ENCODE data around the gene SLC7A6OS. TPM values are rescaled to one million over a fixed set of nuclear protein-coding genes. Genes with fewer than 3 reads are reported as not detected.

The SLC7A6OS gene
- total RNA-seq, 1 experiment from 2014 or later, result 19.4 TPM

DNA sequence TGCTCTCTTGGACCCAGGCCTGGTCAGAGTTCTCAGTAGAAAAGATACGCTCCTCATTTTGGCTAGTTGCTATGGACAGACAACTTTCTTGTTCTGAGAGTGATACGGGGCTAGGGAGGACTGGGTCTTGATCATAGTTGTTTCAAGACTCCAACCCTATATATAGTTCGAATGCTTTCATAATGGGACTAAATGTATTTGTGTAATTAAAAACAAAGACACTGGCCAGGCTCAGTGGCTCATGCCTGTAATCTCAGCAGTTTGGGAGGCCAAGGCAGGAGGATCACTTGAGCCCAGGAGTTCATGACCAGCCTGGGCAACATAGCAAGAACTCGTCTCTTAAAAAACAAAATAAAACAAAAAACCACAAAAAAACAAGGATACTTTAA is 28.7 kb downstream of the SLC7A6OS start:
- TF ChIP-seq, protein P1, sequence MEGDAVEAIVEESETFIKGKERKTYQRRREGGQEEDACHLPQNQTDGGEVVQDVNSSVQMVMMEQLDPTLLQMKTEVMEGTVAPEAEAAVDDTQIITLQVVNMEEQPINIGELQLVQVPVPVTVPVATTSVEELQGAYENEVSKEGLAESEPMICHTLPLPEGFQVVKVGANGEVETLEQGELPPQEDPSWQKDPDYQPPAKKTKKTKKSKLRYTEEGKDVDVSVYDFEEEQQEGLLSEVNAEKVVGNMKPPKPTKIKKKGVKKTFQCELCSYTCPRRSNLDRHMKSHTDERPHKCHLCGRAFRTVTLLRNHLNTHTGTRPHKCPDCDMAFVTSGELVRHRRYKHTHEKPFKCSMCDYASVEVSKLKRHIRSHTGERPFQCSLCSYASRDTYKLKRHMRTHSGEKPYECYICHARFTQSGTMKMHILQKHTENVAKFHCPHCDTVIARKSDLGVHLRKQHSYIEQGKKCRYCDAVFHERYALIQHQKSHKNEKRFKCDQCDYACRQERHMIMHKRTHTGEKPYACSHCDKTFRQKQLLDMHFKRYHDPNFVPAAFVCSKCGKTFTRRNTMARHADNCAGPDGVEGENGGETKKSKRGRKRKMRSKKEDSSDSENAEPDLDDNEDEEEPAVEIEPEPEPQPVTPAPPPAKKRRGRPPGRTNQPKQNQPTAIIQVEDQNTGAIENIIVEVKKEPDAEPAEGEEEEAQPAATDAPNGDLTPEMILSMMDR (IDR thresholded peaks at IDR 0.05; ENCODE audit: unreplicated experiment), result no peak
- no peaks in the 10 kb centered on the region for H3K27me3 Mint-ChIP-seq (ENCODE audit: insufficient read depth, unreplicated experiment)
- peaks cover 75% of the 10 kb centered on the region for H3K36me3 Mint-ChIP-seq (ENCODE audit: insufficient read depth, unreplicated experiment)
- ChIA-PET POLR2A (no interaction called here), CTCF (no interaction called here)
- peaks cover 8% of the 10 kb centered on the region for H3K4me1 Mint-ChIP-seq (ENCODE audit: insufficient read depth, unreplicated experiment)
- H3K27ac Mint-ChIP-seq (ENCODE audit: low read depth, unreplicated experiment), result no peak overlapping the region
- DNase-seq (ENCODE audit: unreplicated experiment), result no peak
- no peak overlapping the region for H3K4me3 Mint-ChIP-seq (ENCODE audit: unreplicated experiment)
- no TSS peak for BruUV-seq (replicated peaks)
- H3K9me3 Mint-ChIP-seq (ENCODE audit: unreplicated experiment), result no peaks in the 10 kb centered on the region
- intact Hi-C loops (cut with micrococcal nuclease), result no loop called here

DNA sequence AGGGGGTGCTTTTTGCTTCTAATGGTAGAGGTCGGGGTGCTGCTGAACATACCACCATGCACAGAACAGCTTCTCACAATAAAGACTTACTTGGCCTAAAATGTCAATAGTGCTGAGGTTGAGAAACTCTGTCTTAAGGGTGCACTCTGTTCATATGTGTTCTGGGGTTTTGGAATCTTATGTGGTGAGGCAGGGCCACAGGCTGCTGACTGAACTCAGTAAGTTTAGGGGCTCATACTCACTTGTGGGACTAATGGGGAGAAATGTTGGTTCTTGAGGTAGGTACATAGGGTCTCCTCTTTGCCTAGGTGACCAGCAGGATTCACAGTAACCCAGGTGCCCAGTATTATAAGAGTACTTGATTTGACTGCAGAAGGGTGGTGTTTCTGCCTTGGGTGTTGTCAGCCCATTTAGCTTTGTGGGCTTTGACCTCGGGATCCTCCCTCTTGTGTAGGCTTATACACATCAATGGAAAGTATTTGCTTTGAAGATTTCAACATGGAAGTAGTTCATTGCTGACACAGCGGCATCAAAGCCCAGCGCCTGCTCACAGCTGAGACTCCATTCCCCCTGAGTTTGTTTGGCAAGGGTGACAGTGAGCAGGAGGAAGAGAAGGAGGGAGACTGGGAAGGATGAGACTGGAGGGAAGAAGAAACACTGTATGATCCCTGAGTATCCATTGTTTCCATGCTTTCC is 29.2 kb downstream of the SLC7A6OS start:
- Mint-ChIP-seq H3K9me3 (ENCODE audit: unreplicated experiment) (no peaks in the 10 kb centered on the region), H3K27me3 (ENCODE audit: insufficient read depth, unreplicated experiment) (no peaks in the 10 kb centered on the region), H3K36me3 (ENCODE audit: insufficient read depth, unreplicated experiment) (peaks cover 75% of the 10 kb centered on the region), H3K27ac (ENCODE audit: low read depth, unreplicated experiment) (no peak overlapping the region), H3K4me1 (ENCODE audit: insufficient read depth, unreplicated experiment) (peaks cover 6% of the 10 kb centered on the region), H3K4me3 (ENCODE audit: unreplicated experiment) (no peak overlapping the region)
- POLR2A ChIA-PET, result no interaction called here
- DNase-seq (ENCODE audit: unreplicated experiment), result no peak
- CTCF ChIA-PET, result interaction anchor here (1.0 kb wide), 1 partner anchor 11 kb away, joined by 3 read pairs; no protein-coding TSS in a partner anchor
- BruUV-seq (replicated peaks), result no TSS peak
- intact Hi-C loops (cut with micrococcal nuclease), result no loop called here
- TF ChIP-seq, protein P1 (IDR thresholded peaks at IDR 0.05; ENCODE audit: unreplicated experiment), result no peak

DNA sequence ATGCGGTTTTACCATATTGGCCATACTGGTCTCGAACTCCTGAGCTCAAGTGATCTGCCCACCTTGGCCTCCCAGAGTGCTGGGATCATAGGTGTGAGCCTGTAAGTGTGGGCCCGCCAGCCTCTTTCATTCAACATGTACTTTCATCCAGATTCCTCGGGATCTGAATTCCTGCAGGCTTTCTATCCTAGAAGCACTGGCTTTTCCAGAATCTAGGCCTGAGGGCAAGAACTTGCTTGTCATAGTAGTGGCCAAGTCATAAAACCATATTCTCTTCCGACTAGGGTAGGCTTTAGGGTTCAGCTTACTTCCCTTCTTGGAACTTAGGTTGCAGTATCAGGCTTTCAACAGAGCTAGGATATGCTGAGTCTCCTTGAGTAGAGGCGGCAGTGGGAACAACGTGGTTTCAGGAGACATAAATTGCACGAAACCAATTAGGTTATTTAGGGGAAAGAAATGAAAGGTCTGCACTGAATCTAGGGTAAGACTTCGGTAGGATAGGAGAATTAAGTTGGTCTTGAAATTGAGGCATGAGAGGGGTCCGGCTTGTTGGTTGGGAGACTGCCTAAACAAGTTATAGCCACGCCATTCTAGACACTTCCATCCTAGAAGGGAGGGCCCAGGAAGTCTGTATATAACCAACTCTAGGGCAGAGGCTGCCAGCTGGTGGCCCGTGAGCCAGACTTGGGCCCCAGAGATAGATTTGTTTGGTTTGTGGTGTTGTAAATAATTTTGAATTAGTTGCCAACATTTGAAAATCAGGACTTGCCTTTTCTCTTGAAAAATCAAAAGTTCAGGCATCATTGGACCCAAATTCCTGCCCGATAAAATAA is 30.8 kb downstream of the SLC7A6OS start:
- Mint-ChIP-seq H3K9me3 (ENCODE audit: unreplicated experiment) (no peaks in the 10 kb centered on the region), H3K36me3 (ENCODE audit: insufficient read depth, unreplicated experiment) (peaks cover 81% of the 10 kb centered on the region), H3K4me1 (ENCODE audit: insufficient read depth, unreplicated experiment) (peaks cover 9% of the 10 kb centered on the region), H3K27ac (ENCODE audit: low read depth, unreplicated experiment) (no peak overlapping the region), H3K27me3 (ENCODE audit: insufficient read depth, unreplicated experiment) (no peaks in the 10 kb centered on the region), H3K4me3 (ENCODE audit: unreplicated experiment) (no peak overlapping the region)
- DNase-seq (ENCODE audit: unreplicated experiment), result no peak
- POLR2A ChIA-PET, result interaction anchor here (0.6 to 1.4 kb wide), 2 partner anchors 18 to 43 kb away, joined by 3 to 4 read pairs; no protein-coding TSS in a partner anchor
- intact Hi-C loops (cut with micrococcal nuclease), result no loop called here
- CTCF ChIA-PET, result interaction anchor here (0.6 to 1.5 kb wide), 7 partner anchors 16 to 134 kb away, joined by 3 to 6 read pairs (median 4); partner anchors contain the start of gene SLC7A6
- no TSS peak for BruUV-seq (replicated peaks)
- TF ChIP-seq, protein P1 (IDR thresholded peaks at IDR 0.05; ENCODE audit: unreplicated experiment), result no peak

DNA sequence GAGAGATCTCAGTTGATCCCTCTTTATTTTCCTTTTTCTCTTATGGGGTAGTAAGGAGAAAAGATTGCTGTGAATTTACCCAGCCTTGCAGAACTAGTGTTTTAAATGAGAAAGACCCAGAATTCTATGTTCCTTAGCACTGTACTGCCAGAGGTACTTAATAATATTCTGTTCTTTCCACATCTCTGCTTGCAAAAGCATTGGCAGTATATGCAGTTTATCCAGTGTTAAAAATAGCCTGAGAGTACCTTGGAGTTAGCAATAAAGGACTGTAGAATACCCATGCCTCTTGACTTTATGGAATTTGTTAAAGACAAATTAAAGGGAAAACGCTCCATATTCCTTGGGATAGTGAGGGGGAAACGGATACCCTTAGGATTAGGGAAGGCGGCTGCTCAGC is 34.5 kb downstream of the SLC7A6OS start:
- intact Hi-C loops (cut with micrococcal nuclease), result no loop called here
- DNase-seq (ENCODE audit: unreplicated experiment), result no peak
- Mint-ChIP-seq H3K4me1 (ENCODE audit: insufficient read depth, unreplicated experiment) (peaks cover 18% of the 10 kb centered on the region), H3K27ac (ENCODE audit: low read depth, unreplicated experiment) (peak overlapping the region; percentile 77), H3K4me3 (ENCODE audit: unreplicated experiment) (no peak overlapping the region), H3K27me3 (ENCODE audit: insufficient read depth, unreplicated experiment) (no peaks in the 10 kb centered on the region), H3K9me3 (ENCODE audit: unreplicated experiment) (no peaks in the 10 kb centered on the region), H3K36me3 (ENCODE audit: insufficient read depth, unreplicated experiment) (peaks cover 74% of the 10 kb centered on the region)
- ChIA-PET POLR2A (interaction anchor here (1.0 to 3.5 kb wide), 7 partner anchors 9 to 39 kb away, joined by 3 to 30 read pairs (median 5); partner anchors contain the start of gene SLC7A6), CTCF (interaction anchor here (0.5 to 1.6 kb wide), 7 partner anchors 10 to 606 kb away, joined by 3 to 12 read pairs (median 3); partner anchors contain the start of gene SLC7A6)
- TF ChIP-seq, protein P1 (IDR thresholded peaks at IDR 0.05; ENCODE audit: unreplicated experiment), result no peak
- BruUV-seq (replicated peaks), result no TSS peak
